Fibroblast of mammary gland (primary cell): Measurements from ENCODE around the gene PROS1.

Experiments used
- DNase-seq: peaks from one replicate; pipeline ENCODE4 v3.0.0-alpha.2; 2010; ENCODE audit warnings: low read depth
- H3K4me3 ChIP-seq: 2 replicates; pipeline ENCODE4 v1.5.1; 2011; ENCODE audit warnings: low read depth, mild to moderate bottlenecking, low read length, moderate library complexity; ENCODE audit not compliant: control insufficient read depth
- TF ChIP-seq, protein P1 (sequence below): conservative IDR thresholded peaks from 2 replicates; pipeline ENCODE4 v1.5.1; 2011; ENCODE audit warnings: low read depth, low read length, inconsistent platforms; ENCODE audit not compliant: control insufficient read depth, insufficient read depth

PROS1 gene

DNA sequence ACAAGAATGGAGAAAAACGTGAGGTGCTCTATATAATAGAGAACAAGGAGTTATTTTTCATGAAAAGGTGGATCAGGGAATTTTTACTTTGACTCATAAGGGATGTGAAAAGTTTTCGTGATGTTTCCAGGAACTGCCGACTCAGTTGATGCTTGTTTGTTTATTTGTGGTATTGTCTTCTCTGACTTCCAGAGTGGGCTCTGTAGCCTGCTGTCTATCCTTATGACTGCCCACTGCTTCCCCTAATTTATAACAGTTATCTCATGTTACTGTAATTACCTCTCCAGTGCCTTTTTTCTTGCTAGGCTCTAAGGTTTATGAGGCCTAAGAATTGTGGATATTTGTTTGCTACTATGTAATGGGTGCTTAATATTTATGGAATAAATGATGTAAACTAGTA, 18.5 kb upstream of the PROS1 start:
- no peak overlapping the region for H3K4me3 ChIP-seq
- TF ChIP-seq, protein P1, sequence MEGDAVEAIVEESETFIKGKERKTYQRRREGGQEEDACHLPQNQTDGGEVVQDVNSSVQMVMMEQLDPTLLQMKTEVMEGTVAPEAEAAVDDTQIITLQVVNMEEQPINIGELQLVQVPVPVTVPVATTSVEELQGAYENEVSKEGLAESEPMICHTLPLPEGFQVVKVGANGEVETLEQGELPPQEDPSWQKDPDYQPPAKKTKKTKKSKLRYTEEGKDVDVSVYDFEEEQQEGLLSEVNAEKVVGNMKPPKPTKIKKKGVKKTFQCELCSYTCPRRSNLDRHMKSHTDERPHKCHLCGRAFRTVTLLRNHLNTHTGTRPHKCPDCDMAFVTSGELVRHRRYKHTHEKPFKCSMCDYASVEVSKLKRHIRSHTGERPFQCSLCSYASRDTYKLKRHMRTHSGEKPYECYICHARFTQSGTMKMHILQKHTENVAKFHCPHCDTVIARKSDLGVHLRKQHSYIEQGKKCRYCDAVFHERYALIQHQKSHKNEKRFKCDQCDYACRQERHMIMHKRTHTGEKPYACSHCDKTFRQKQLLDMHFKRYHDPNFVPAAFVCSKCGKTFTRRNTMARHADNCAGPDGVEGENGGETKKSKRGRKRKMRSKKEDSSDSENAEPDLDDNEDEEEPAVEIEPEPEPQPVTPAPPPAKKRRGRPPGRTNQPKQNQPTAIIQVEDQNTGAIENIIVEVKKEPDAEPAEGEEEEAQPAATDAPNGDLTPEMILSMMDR: no peak
- no peak for DNase-seq

- no peak for DNase-seq
- TF ChIP-seq, protein P1: no peak
- H3K4me3 ChIP-seq: no peak overlapping the region
These were observed 17.9 kb upstream of the PROS1 start for GRCh38 chr3:93991631-93992030.

- H3K4me3 ChIP-seq: no peak overlapping the region
- DNase-seq: no peak
- TF ChIP-seq, protein P1: no peak
These were observed 15.5 kb upstream of the PROS1 start for GRCh38 chr3:93989241-93989640.

- TF ChIP-seq, protein P1: no peak
- no peak overlapping the region for H3K4me3 ChIP-seq
- DNase-seq: no peak
These were observed 15.1 kb upstream of the PROS1 start for GRCh38 chr3:93988764-93989163.

DNA sequence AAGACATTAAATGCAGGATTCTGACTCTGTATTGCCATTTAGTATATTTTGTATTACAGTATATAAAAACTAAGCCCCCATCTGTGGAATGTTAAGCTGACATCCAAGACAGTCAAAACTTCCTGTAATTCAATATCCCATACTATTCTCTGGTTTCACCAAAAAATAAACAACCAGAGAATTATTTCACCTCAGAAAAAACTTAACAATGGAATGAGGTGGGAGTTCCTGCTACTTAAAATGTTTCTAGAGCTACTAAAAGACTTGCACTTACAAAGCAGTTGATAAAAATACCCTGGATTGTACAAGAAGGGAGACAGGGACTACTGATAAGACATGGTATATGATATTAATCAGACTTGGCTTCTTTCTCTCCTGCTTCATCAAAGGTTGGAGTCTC, 14.6 kb upstream of the PROS1 start:
- TF ChIP-seq, protein P1: no peak
- no peak for DNase-seq
- H3K4me3 ChIP-seq: no peak overlapping the region

GRCh38 chr3:93984618-93985017, 10.9 kb upstream of the PROS1 start:
- no peak overlapping the region for H3K4me3 ChIP-seq
- TF ChIP-seq, protein P1: no peak
- no peak for DNase-seq

DNA sequence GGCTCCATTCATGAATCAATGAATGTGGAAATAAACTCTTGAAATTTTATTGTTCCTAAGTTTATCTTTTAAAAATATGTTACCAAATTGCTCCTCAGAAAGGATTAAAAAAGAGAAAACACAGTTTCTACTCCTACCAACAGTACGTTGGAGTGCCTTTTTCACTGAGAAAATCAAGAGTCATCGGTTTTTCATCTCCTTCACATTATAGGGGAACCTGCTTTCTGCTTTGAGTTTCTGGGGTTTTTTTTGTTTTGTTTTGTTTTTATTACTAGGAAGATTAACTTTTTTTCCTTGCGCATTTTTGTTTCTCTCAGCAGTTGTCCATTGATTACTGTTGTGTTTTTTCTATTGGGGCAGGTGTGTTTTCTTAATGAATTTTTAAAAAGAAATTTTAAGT, 9.7 kb upstream of the PROS1 start:
- no peak for DNase-seq
- TF ChIP-seq, protein P1: no peak
- H3K4me3 ChIP-seq: no peak overlapping the region
